Neural crest cell (in vitro differentiated cells): ENCODE data around the gene TAS1R3. TPM values are rescaled to one million over a fixed set of nuclear protein-coding genes. Genes with fewer than 3 reads are reported as not detected.
A peak's percentile ranks its signal among the peaks of the same experiment; 100 is the strongest.

ENCODE experiments used
- DNase-seq: peaks from one replicate; pipeline ENCODE4 v3.0.0; 2021; ENCODE audit warnings: low read depth, mixed read lengths, low spot score
- H3K27ac Mint-ChIP-seq: one replicate; pipeline ENCODE4 v1.8.0; 2021; ENCODE audit warnings: mild to moderate bottlenecking, mixed read lengths; ENCODE audit not compliant: unreplicated experiment
- H3K27me3 Mint-ChIP-seq: 2 replicates; pipeline ENCODE4 v1.8.0; 2021; ENCODE audit warnings: low read depth, mild to moderate bottlenecking, mixed read lengths
- H3K36me3 Mint-ChIP-seq: 2 replicates; pipeline ENCODE4 v1.8.0; 2021; ENCODE audit warnings: low read depth, mild to moderate bottlenecking, mixed read lengths
- H3K4me1 Mint-ChIP-seq: 2 replicates; pipeline ENCODE4 v1.8.0; 2021; ENCODE audit warnings: mixed read lengths
- H3K4me3 Mint-ChIP-seq: one replicate; pipeline ENCODE4 v1.8.0; 2021; ENCODE audit warnings: mild to moderate bottlenecking, mixed read lengths
- H3K9me3 Mint-ChIP-seq: 2 replicates; pipeline ENCODE4 v1.8.0; 2021; ENCODE audit warnings: mixed read lengths
- microRNA-seq: library from miRNA; unstranded; fragments of <30 nt; microRNA quantifications from one replicate; pipeline ENCODE4, GENCODE V29; 2020
- total RNA-seq: library from RNA; stranded (reverse); gene quantifications from 2 replicates; pipeline ENCODE4 v1.2.1, GENCODE V29; 2021
- TF ChIP-seq, protein P1 (sequence below): fragments of 200-600 bp; sonication (generic); conservative IDR thresholded peaks from 2 replicates; pipeline ENCODE4 v1.5.0; 2021; ENCODE audit warnings: antibody characterized with exemption, mild to moderate bottlenecking

TAS1R3 gene
- total RNA-seq, 1 donor from 2014 or later, result 0.68 TPM

DNA sequence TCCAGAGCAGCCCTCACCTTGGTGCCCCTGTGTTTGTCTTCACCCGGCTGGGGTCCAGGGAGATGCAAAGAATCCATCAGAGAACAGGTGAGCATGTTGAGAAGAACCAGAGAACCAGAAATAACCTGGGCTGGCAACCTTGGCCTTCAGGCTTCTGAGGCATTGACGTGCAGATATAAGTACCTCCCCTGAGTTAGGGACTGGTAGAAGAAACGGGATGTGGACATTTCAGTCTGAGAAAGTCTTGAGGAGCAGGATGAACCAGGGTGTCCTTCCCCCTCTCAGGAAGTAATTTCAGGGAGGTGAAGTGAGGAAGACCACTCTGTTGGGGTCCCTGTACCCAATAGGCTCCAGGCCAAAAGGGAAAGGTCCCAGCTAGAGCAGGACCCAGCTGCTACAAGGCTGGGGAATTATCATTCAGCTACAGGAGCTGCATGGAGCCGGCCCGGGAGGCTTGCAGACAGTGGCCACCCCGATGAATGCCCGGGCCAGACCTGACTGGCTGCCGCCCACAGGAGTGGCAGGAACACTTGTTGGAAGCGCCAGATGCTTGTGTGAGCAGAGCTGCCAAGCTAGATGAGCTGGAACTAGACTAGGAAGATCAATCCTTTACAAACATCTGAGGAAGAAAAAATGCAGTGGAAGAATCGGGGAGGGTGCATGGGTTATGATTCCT is 45.6 kb downstream of the TAS1R3 start:
- Mint-ChIP-seq H3K27ac (no peak overlapping the region), H3K4me1 (peaks cover 9% of the 10 kb centered on the region), H3K9me3 (no peaks in the 10 kb centered on the region), H3K4me3 (no peak overlapping the region), H3K27me3 (no peaks in the 10 kb centered on the region), H3K36me3 (no peaks in the 10 kb centered on the region)
- no peak for DNase-seq
- TF ChIP-seq, protein P1, sequence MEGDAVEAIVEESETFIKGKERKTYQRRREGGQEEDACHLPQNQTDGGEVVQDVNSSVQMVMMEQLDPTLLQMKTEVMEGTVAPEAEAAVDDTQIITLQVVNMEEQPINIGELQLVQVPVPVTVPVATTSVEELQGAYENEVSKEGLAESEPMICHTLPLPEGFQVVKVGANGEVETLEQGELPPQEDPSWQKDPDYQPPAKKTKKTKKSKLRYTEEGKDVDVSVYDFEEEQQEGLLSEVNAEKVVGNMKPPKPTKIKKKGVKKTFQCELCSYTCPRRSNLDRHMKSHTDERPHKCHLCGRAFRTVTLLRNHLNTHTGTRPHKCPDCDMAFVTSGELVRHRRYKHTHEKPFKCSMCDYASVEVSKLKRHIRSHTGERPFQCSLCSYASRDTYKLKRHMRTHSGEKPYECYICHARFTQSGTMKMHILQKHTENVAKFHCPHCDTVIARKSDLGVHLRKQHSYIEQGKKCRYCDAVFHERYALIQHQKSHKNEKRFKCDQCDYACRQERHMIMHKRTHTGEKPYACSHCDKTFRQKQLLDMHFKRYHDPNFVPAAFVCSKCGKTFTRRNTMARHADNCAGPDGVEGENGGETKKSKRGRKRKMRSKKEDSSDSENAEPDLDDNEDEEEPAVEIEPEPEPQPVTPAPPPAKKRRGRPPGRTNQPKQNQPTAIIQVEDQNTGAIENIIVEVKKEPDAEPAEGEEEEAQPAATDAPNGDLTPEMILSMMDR, result no peak

DNA sequence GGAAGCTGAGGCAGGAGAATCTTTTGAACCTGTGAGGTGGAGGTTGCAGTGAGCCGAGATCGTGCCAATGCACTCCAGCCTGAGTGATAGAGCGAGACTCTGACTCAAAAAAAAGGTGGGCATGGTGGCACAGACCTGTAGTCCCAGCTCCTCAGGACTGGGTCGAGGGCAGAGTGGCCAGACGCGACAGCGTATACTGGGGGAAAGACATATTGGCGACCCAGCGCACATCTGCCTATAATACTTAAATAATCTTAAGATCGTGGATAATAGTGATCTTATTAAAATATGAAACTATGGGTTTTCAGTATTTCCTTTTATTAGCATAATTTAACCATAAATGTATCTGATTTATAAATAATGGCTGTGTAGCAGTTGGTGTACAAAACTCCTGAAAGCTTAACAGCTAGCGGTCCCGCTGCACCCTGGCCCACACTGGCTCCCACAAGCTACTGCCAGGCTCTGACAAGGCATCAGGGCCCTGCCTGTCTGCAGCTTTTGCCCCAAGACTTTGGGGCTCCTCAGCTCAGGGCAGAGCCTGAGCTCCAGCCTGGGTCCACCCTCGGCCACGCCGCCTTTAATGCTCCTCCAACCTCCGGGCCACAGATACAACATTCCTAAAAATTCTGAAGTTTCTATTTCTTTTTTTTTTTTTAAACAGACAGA is 46.6 kb downstream of the TAS1R3 start:
- no peak for DNase-seq
- Mint-ChIP-seq H3K27ac (no peak overlapping the region), H3K4me1 (peaks cover 9% of the 10 kb centered on the region), H3K4me3 (peak overlapping the region; percentile 62), H3K27me3 (no peaks in the 10 kb centered on the region), H3K36me3 (peaks cover 1% of the 10 kb centered on the region), H3K9me3 (no peaks in the 10 kb centered on the region)
- TF ChIP-seq, protein P1, result no peak

DNA sequence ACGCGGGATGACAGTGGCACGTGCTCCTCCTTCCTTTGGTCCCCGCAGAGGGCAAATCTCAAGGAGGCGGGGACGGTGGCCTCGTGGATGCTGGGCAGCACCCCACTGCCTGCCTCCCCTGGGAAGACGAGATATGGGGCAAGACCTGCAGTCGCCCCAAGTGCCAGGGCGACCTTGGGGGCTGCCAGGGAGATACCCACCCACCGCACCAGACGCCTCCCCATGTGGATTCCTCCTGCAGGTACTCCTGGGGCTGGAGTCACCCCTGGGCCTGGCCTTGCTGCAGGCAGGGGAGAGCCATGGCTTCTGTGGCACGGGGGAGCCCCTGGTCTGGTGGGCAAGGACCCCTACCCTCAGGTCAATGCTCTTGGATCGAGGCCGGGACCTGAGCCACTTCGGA is 49.8 kb downstream of the TAS1R3 start:
- TF ChIP-seq, protein P1, result no peak
- Mint-ChIP-seq H3K27ac (no peak overlapping the region), H3K4me3 (no peak overlapping the region), H3K36me3 (peaks cover 10% of the 10 kb centered on the region), H3K9me3 (no peaks in the 10 kb centered on the region), H3K27me3 (no peaks in the 10 kb centered on the region), H3K4me1 (no peaks in the 10 kb centered on the region)
- no peak for DNase-seq

DNA sequence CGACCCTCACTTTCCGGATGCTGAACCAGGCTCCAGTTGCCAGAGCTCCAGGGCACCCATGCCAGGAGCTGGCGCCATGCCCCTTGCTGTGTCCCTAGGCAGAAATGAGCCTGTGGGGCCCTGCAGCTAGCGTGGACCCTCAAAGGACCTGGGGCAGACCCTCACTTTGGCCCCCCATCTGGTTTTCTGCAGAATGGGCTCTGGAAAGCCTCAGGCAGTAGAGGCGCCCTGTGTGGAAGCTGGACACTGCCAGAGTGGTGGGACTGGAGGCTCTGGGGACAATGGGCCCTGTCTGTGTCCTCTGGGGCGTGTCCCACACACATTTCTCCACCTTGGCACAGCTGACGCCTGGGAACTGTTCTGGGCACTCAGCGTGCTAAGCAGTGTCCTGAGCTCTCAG is 50.2 kb downstream of the TAS1R3 start:
- H3K4me1 Mint-ChIP-seq, result no peaks in the 10 kb centered on the region
- TF ChIP-seq, protein P1, result no peak
- H3K36me3 Mint-ChIP-seq, result peaks cover 14% of the 10 kb centered on the region

More for the DNA sequence above, 50.2 kb downstream of the TAS1R3 start:
- no peak overlapping the region for H3K27ac Mint-ChIP-seq
- H3K9me3 Mint-ChIP-seq, result no peaks in the 10 kb centered on the region
- no peak overlapping the region for H3K4me3 Mint-ChIP-seq
- no peak for DNase-seq
- no peaks in the 10 kb centered on the region for H3K27me3 Mint-ChIP-seq

Small RNA genes lying within 50 kb of the gene (microRNA-seq; reads per million reads assigned to microRNA genes)
- gene MIR6726, result 13.6 reads per million, percentile 29 among the genes with 10 or more reads in this experiment
- gene MIR6727, result 1.8 reads per million
- gene MIR6808, result 3.0 reads per million

Other genes with a start within 250 kb of the TAS1R3 start
- 26.1 and 26.2 TPM in 2 replicates for gene C1orf159, start 215.2 kb upstream of the TAS1R3 start, total RNA-seq
- not detected in 2 replicates for gene TTLL10, start 157.4 kb upstream of the TAS1R3 start, total RNA-seq
- not detected in 2 replicates for gene TNFRSF18, start 124.7 kb upstream of the TAS1R3 start, total RNA-seq
- gene TNFRSF4, start 117.1 kb upstream of the TAS1R3 start, total RNA-seq, result 0.19 and 0.20 TPM in 2 replicates
- gene SDF4, start 99.3 kb upstream of the TAS1R3 start, total RNA-seq, result 76.1 and 93.8 TPM in 2 replicates
- 39.8 and 41.1 TPM in 2 replicates for gene B3GALT6, start 99.0 kb upstream of the TAS1R3 start, total RNA-seq
- gene C1QTNF12, start 84.6 kb upstream of the TAS1R3 start, total RNA-seq, result 0.66 and 0.79 TPM in 2 replicates
- 77.0 and 80.8 TPM in 2 replicates for gene UBE2J2, start 57.4 kb upstream of the TAS1R3 start, total RNA-seq
- gene SCNN1D, start 50.8 kb upstream of the TAS1R3 start, total RNA-seq, result 5.9 and 10.8 TPM in 2 replicates
- 111 and 124 TPM in 2 replicates for gene ACAP3, start 23.4 kb upstream of the TAS1R3 start, total RNA-seq
- 26.3 and 27.9 TPM in 2 replicates for gene PUSL1, start 22.7 kb upstream of the TAS1R3 start, total RNA-seq
- gene INTS11, start 6.6 kb upstream of the TAS1R3 start, total RNA-seq, result 137 and 160 TPM in 2 replicates
- 18.9 and 19.8 TPM in 2 replicates for gene CPTP, start 6.5 kb upstream of the TAS1R3 start, total RNA-seq
- 63.4 and 66.7 TPM in 2 replicates for gene DVL1, start 18.1 kb downstream of the TAS1R3 start, total RNA-seq
- 5.0 and 5.8 TPM in 2 replicates for gene MXRA8, start 27.3 kb downstream of the TAS1R3 start, total RNA-seq
- gene AURKAIP1, start 43.9 kb downstream of the TAS1R3 start, total RNA-seq, result 127 and 128 TPM in 2 replicates
- 249 and 261 TPM in 2 replicates for gene CCNL2, start 68.1 kb downstream of the TAS1R3 start, total RNA-seq
- 113 and 117 TPM in 2 replicates for gene MRPL20, start 76.0 kb downstream of the TAS1R3 start, total RNA-seq
- 0.66 and 0.89 TPM in 2 replicates for gene ANKRD65, start 90.0 kb downstream of the TAS1R3 start, total RNA-seq
- 8.9 and 9.6 TPM in 2 replicates for gene VWA1, start 104.4 kb downstream of the TAS1R3 start, total RNA-seq
- 0.23 and 0.41 TPM in 2 replicates for gene ATAD3C, start 118.4 kb downstream of the TAS1R3 start, total RNA-seq
- 45.1 and 50.0 TPM in 2 replicates for gene ATAD3B, start 140.5 kb downstream of the TAS1R3 start, total RNA-seq
- gene ATAD3A, start 180.9 kb downstream of the TAS1R3 start, total RNA-seq, result 54.4 and 58.0 TPM in 2 replicates
- gene TMEM240, start 209.3 kb downstream of the TAS1R3 start, total RNA-seq, result 13.4 and 16.9 TPM in 2 replicates
- gene SSU72, start 243.6 kb downstream of the TAS1R3 start, total RNA-seq, result 132 and 134 TPM in 2 replicates